GM08714 (cell line): ENCODE measurements around the gene TGFBR1.
A peak's percentile ranks its signal among the peaks of the same experiment; 100 is the strongest.

Experiments
- H3K4me3 ChIP-seq: fragments of 200-500 bp; sonication (Bioruptor generic); 2 replicates; pipeline ENCODE4 v1.5.1; 2014; ENCODE audit warnings: mild to moderate bottlenecking, low read length, inconsistent platforms
- ZNF274 ChIP-seq: IDR thresholded peaks from 2 replicates; pipeline ENCODE4 v1.6.1; 2012; ENCODE audit warnings: mild to moderate bottlenecking, low read depth, low read length

TGFBR1 gene

GRCh38 chr9:99104459-99105151, at the start of gene TGFBR1:
Gene TGFBR1, plus strand, starts transcription at chr9:99105113. Its CDS starts 93 bp downstream, at chr9:99105206.
- peak within 1 kb of the TSS; percentile 75 for H3K4me3 ChIP-seq
- TF ChIP-seq ZNF274, result no peak

- TF ChIP-seq ZNF274, result no peak
These were observed 49.5 kb upstream of the TGFBR1 start for GRCh38 chr9:99055384-99055783.

GRCh38 chr9:99056186-99056585, 48.7 kb upstream of the TGFBR1 start:
- TF ChIP-seq ZNF274, result no peak
- H3K4me3 ChIP-seq, result no peak overlapping the region

More at GRCh38 chr9:99055384-99055783, 49.5 kb upstream of the TGFBR1 start:
- H3K4me3 ChIP-seq, result no peak overlapping the region

GRCh38 chr9:99056886-99057664, 47.8 kb upstream of the TGFBR1 start:
- no peak for TF ChIP-seq ZNF274
- H3K4me3 ChIP-seq, result no peak overlapping the region; the same call in 1 of the 2 replicates

GRCh38 chr9:99057665-99058625, 47.0 kb upstream of the TGFBR1 start:
- H3K4me3 ChIP-seq, result peak overlapping the region; percentile 24; the same call in 1 of the 2 replicates
- no peak for TF ChIP-seq ZNF274

GRCh38 chr9:99058964-99059921, 45.7 kb upstream of the TGFBR1 start:
- TF ChIP-seq ZNF274, result no peak
- no peak overlapping the region for H3K4me3 ChIP-seq

- TF ChIP-seq ZNF274, result no peak
- H3K4me3 ChIP-seq, result no peak overlapping the region
These were observed 44.3 kb upstream of the TGFBR1 start for GRCh38 chr9:99060621-99061020.

- H3K4me3 ChIP-seq, result no peak overlapping the region
- no peak for TF ChIP-seq ZNF274
These were observed 42.4 kb upstream of the TGFBR1 start for GRCh38 chr9:99062549-99062948.

- no peak overlapping the region for H3K4me3 ChIP-seq
- no peak for TF ChIP-seq ZNF274
These were observed 41.4 kb upstream of the TGFBR1 start for GRCh38 chr9:99063522-99063921.

- no peak overlapping the region for H3K4me3 ChIP-seq
- no peak for TF ChIP-seq ZNF274
These were observed 38.3 kb upstream of the TGFBR1 start for GRCh38 chr9:99066571-99066970.

- H3K4me3 ChIP-seq, result no peak overlapping the region
- TF ChIP-seq ZNF274, result no peak
These were observed 35.8 kb upstream of the TGFBR1 start for GRCh38 chr9:99069075-99069474.

- no peak overlapping the region for H3K4me3 ChIP-seq
- no peak for TF ChIP-seq ZNF274
These were observed 35.4 kb upstream of the TGFBR1 start for GRCh38 chr9:99069546-99069945.

- H3K4me3 ChIP-seq, result no peak overlapping the region
- TF ChIP-seq ZNF274, result no peak
These were observed 34.2 kb upstream of the TGFBR1 start for GRCh38 chr9:99070681-99071080.
